ENCODE results near the gene EFEMP1.

The EFEMP1 gene

DNA sequence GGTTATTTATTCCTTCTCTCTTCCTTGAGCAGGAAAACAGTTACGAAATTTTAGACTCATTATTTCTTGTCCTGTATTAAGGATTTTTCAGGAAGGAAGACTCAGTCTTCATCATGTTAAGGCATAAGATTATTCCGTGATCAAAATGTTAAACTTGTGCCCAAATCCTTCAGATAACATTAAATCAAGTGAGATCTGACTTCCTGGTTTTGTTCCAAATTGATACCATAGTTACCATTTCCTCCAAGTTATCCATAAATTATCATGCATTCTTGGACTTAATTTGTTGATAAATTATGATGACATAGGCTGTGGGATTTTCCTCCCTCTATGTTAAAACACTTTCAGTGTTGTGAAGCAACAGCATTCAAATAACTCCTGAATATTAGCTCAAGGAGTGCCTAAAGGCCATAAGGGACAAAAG, 31.9 kb downstream of the EFEMP1 start:
- peak; percentile 51 for DNase-seq

- DNase-seq: peak; percentile 73
Observed at GRCh38 chr2:55888936-55889335, 34.6 kb downstream of the EFEMP1 start.

DNA sequence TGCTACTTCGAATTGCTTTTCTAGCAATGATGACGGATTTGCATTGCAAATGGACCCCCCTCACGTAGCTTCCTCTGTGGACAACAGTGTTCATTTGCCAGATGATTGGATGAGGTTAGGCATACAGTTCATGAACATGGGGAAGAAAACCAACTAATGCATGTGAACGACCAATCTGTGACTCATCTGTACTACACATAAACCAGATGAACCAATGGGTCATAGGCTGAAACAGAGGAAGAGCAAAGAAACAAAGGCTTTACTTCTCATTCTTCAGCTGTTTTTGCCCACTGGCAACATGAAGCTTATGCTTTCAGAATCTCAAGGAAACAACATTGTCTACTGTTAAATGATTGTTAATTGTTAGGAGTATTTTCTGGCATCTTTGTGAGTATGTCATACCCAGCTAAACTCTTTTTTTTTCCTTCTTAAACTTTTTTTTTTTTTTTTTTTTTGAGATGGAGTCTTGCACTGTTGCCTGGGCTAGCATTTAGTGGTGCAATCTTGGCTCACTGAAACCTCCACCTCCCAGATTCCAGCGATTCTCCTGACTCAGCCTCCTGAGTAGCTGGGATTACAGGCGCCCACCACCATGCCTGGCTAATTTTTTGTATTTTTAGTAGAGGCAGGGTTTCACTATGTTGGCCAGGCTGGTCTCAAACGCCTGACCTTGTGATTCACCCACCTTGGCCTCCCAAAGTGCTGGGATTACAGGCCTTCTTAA, 35.5 kb downstream of the EFEMP1 start:
- DNase-seq: peak; percentile 85

- peak; percentile 57 for DNase-seq
Observed at GRCh38 chr2:55887351-55887750, 36.2 kb downstream of the EFEMP1 start.

- no peak for DNase-seq
Observed at GRCh38 chr2:55885944-55886281, 37.7 kb downstream of the EFEMP1 start.

DNA sequence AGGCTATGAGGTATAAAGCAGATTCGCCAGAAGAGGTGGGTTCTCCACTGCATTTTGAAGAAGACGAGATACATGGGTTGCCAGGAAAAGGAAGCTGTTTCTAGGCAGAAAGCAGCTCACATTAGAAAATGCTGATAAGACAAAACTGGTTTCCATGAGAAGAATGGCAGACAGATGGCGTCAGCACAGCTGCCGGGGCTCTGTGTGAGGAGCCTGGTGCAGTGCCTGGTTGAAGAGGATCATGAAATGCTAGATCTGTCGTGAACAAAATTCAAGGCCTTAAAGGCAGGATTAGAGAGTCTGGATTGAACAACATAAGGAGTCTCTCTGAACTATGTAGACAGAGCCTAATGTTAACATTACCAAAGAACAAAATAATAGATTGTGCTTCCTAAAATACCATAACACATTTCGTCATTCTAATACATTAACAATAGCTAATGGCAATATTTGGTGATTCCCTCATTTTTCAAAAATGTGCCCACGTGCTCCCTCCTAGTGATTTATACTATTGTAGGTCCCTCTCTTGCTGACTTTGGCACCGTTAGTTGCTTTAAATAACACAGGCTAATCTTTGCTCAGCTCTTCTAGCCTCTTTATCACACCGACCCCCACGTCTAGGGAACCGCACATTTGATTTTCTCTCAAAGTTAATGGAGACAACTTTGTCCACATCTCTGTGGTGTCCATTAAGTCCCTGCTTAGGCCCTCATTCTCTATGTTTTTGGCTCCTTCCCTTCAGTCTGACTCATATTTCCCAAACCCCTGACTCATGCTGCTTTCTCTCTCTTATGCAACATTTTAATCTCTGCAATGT, 38.2 kb downstream of the EFEMP1 start:
- peak; percentile 96 for DNase-seq

DNA sequence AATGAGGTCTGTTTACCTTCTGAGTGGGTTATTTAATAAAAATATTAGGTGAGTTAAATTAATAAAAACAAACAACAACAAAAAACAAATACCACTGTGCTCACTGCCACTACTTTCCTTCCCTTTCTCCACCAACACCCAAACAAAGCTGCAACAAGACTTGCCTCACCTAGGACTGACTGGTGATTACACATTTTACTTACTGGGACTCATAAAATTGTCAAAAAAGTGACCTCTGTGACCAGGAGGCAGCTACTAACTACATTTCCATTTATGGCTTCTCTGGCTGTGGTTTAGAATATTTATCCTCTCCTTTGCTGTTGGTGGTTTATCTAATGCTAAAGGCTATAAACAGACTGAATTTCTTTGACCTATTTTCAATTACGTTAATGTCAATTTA, 39.8 kb downstream of the EFEMP1 start:
- no peak for DNase-seq

DNA sequence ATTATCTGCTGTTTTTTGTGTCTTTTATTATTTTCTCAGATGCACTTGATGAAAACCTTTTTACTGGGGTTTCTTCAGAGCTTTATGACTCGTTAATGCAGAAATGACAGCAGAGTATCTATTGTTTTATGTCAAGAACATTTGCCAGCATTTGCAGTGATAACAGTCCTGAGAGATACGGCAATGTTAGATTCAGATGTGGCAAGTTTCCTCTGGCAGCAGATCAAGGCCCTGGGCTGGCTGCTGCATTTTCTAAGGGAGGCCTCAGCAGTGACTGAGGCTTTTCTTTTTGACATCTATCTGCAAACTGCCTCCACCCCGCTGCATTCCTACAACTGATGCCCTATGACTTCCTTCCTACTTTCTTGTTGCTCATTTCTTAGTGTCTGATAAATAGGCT, 40.2 kb downstream of the EFEMP1 start:
- peak; percentile 68 for DNase-seq

DNA sequence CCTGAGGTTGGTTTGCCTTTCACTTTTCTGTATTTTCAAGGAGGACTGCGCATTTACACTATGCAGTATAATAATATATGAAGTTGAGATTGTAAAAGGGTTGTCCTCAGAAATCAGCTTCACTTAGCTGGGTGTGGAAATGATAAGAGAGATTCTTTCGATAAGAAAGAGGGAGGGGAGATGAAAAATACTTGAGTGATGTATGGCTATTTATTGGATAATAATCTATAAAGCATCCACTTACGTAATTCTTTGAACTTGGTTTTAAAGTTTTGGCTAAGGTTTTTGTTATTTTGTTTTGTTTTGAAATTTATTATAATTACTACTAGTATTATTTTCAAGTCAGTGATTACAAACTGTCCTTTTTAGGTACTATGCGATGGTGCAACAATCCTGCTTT, 40.6 kb downstream of the EFEMP1 start:
- DNase-seq: no peak

DNA sequence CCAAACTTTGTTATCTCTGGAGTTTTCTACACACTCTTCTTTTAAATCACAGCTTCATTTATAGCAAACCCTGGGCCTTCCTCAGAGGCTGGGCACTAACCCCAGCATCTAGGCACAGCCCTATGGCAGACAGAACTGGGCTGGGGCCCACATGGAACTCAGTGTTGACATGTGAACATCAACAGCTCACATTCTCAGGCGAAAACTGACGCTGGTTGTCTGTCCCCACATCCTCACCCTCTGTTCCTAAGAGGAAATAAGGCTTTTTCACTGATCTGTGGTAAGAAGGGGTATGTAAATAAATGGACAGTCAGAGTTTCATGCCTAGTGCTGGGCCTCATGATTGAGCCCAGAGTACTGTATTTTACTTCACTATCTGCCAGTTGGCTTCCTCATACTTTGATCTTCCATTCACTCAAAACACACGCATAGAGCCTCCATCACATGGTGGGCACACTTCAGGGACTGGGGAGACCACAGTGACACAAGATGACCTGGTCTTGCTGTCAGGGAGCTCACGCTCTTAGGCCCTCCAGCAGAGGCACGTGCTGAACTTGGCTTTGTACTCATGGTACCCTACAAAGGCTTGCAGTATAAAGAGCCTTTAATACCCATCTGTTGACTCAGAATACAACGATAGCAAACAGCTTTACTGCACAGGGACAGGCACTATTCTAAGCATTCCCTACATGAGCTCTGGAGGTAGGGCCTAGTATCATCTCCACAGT, 43.0 kb downstream of the EFEMP1 start:
- DNase-seq: no peak

DNA sequence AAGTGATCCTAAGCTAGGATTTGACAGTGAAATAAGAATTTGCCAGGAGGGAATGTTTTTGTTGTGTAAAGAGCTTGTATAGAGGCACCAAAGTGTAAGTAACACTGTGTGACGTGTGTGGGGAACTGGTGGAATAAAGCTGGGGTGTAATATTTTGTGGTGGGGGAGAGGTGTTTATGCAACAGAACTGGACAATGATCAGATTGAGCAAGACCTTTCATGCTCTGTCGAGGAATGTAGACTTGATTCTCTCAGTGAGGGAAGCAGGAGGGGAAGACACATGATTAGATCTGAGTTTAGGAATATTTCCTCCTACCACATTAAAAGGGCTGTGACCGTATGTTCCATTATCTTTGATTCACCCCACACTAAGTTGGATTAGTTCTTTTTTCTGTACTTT, 43.6 kb downstream of the EFEMP1 start:
- DNase-seq: peak; percentile 59

GRCh38 chr2:55877087-55877436, 46.5 kb downstream of the EFEMP1 start:
- DNase-seq: peak; percentile 88

DNA sequence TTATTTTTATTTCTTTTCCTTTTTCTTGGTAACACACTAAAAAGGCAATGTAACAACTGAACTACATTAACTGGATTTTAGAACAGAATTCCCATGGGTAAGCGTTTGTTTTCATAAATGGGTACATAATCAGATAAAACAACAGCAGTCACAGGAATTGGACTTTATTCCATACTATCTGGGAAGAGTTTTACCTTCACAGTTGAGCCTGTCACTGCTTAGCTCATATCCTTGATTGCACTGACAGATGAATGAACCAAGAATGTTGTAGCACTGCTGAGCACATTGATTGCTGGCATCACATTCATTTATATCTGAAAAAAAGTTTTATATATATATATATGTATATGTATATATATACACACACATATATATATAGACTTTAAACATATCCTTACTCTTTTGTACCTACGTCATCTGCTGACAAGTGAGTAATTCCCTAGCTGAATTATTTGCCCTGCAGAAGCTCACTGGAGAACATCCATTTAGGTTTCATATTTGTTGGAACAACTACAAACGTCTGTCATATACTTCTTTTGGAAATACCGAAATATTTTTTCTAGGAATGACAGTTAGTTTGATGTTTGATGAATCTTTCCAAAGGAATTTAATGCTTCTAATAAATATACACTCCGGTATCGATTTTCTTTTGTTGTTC, 47.0 kb downstream of the EFEMP1 start:
- peak; percentile 89 for DNase-seq

GRCh38 chr2:55875434-55876135, 48.0 kb downstream of the EFEMP1 start:
- DNase-seq: peak; percentile 67

DNA sequence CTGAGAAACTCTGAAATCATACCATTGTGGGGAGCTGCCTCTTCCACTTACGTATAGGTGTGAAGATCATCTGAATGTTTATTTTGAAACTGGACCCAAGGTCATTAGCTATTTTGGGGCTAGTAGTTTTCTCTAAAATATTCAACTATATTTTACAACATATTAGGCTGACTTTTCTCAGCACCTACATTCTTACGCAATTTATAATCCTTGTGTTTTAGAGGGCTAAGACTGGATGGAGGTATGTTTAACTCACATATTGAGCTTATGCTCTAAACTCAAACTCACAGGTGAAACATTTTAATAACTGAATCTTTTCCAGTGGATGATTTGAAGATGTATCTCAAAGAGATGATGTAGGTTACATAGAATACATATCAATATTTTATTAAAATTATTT, 49.2 kb downstream of the EFEMP1 start:
- no peak for DNase-seq

DNA sequence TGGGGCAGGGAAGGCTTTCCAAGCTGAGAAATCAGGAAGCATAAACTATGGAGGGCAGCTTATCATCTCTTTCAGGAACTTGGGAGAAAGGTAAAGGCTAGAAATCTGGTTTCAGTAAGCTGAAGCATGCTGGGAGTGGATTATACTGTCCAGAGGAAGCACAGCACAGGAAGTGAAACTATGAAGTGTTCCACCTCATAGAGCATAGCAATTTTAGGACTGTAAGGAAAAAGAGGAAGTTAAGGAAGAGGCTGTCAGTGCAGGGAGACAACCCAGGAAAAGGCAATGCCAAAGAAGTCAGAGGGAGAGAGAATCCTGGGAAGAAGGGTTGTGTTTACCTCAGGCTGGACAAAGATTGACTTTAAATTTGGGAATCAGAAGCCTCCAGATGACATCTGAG, 51.9 kb downstream of the EFEMP1 start:
- DNase-seq: no peak

- peak; percentile 92 for DNase-seq
Observed at GRCh38 chr2:55869637-55870325, 53.8 kb downstream of the EFEMP1 start.

GRCh38 chr2:55865096-55865835, 58.3 kb downstream of the EFEMP1 start:
- DNase-seq: peak; percentile 87

- DNase-seq: no peak
Observed at GRCh38 chr2:55864351-55865084, 59.1 kb downstream of the EFEMP1 start.

- DNase-seq: peak; percentile 100
Observed at GRCh38 chr2:55862673-55863390, 60.8 kb downstream of the EFEMP1 start.

All from fibroblast of upper back skin (primary cell).